Measurements from ENCODE around the gene PUS7L.

- no peak for TF ChIP-seq CREB5 (CRISPR knock-in tag; IDR thresholded peaks at IDR 0.05; ENCODE audit: low read depth)
- TF ChIP-seq ZC3H10 (CRISPR knock-in tag; IDR thresholded peaks at IDR 0.05): no peak
- no peak for TF ChIP-seq PATZ1 (CRISPR knock-in tag; IDR thresholded peaks at IDR 0.05; ENCODE audit: borderline replicate concordance)
- TF ChIP-seq CSDC2 (CRISPR knock-in tag; IDR thresholded peaks at IDR 0.05): no peak
- no peak for TF ChIP-seq ZFP30 (CRISPR knock-in tag; IDR thresholded peaks at IDR 0.05)
- no peak for TF ChIP-seq ARNTL (CRISPR knock-in tag; IDR thresholded peaks at IDR 0.05; ENCODE audit: borderline replicate concordance, low read depth)
Measured at GRCh38 chr12:43740511-43741100, 18.0 kb downstream of the PUS7L start.

Measured in SK-N-SH treated with all-trans-retinoic acid at 6 μM for 48 hours (cell line).